ENCODE data around the gene NPC1L1. TPM values are rescaled to one million over a fixed set of nuclear protein-coding genes. Genes with fewer than 3 reads are reported as not detected.

The NPC1L1 gene
- total RNA-seq, 1 experiment from 2014 or later, result 0.04 TPM

- Histone ChIP-seq H3K4me2 (ENCODE audit: low read length) (no peak overlapping the region), H2AFZ (ENCODE audit: low read length) (no peak overlapping the region), H4K20me1 (ENCODE audit: low read length) (no peaks in the 10 kb centered on the region), H3K4me3 (ENCODE audit: low read length) (no peak overlapping the region), H3K27me3 (ENCODE audit: low read length) (no peaks in the 10 kb centered on the region), H3K4me1 (ENCODE audit: insufficient read depth, low read length) (peaks cover 10% of the 10 kb centered on the region), H3F3A (ENCODE audit: low read length, unreplicated experiment) (no peaks in the 10 kb centered on the region), H3K36me3 (ENCODE audit: low read depth, low read length) (no peaks in the 10 kb centered on the region), H3K9me2 (replicated peaks; ENCODE audit: low read length) (no peaks in the 10 kb centered on the region), H3K79me2 (ENCODE audit: low read length) (no peaks in the 10 kb centered on the region), H3K9ac (ENCODE audit: low read length) (no peak overlapping the region), H3K9me3 (ENCODE audit: low read length) (no peaks in the 10 kb centered on the region), H3K27ac (ENCODE audit: low read length) (no peak overlapping the region)
- no TSS peak for BruUV-seq (replicated peaks)
- ChIA-PET POLR2A (ENCODE audit: unreplicated experiment) (no interaction called here), CTCF (interaction anchor here (0.6 kb wide), 1 partner anchor 36 kb away, joined by 3 read pairs; no protein-coding TSS in a partner anchor)
- no peak for ATAC-seq
- TF ChIP-seq EZH2phosphoT487 (IDR thresholded peaks at IDR 0.05; ENCODE audit: borderline replicate concordance, low read length), result no peak
- TF ChIP-seq, protein P1, sequence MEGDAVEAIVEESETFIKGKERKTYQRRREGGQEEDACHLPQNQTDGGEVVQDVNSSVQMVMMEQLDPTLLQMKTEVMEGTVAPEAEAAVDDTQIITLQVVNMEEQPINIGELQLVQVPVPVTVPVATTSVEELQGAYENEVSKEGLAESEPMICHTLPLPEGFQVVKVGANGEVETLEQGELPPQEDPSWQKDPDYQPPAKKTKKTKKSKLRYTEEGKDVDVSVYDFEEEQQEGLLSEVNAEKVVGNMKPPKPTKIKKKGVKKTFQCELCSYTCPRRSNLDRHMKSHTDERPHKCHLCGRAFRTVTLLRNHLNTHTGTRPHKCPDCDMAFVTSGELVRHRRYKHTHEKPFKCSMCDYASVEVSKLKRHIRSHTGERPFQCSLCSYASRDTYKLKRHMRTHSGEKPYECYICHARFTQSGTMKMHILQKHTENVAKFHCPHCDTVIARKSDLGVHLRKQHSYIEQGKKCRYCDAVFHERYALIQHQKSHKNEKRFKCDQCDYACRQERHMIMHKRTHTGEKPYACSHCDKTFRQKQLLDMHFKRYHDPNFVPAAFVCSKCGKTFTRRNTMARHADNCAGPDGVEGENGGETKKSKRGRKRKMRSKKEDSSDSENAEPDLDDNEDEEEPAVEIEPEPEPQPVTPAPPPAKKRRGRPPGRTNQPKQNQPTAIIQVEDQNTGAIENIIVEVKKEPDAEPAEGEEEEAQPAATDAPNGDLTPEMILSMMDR (conservative IDR thresholded peaks at IDR 0.05; ENCODE audit: low read depth, low read length), result no peak
- no peak for TF ChIP-seq EZH2 (IDR thresholded peaks at IDR 0.05; ENCODE audit: low read length, unreplicated experiment)
- intact Hi-C loops (cut with micrococcal nuclease), result no loop called here
- DNase-seq, result no peak
Observed at GRCh38 chr7:44538093-44538797, 2.9 kb downstream of the NPC1L1 start.

DNA sequence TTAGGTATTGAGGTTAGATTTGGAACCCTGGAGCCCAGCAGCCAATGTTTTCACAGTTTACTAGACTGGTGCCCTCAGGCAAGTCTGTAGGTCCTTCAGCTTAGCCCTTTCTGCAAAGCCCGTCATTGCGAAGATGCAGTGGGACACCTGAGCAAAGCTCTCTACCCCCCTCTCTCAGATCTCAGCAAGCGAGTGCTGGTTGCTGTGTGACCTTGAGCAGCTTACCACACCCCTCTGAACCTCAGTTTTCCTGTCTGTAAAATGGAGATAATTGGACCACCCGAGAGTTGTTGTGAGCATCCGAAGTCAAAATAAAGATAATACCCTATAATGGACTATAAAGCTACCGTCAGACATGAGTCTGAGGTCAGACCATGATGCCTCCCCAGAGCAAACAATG is 3.7 kb downstream of the NPC1L1 start:
- Histone ChIP-seq H3K9ac (ENCODE audit: low read length) (no peak overlapping the region), H3K27ac (ENCODE audit: low read length) (no peak overlapping the region), H3K4me1 (ENCODE audit: insufficient read depth, low read length) (peaks cover 1% of the 10 kb centered on the region; the same call in 1 of the 2 replicates), H3K4me3 (ENCODE audit: low read length) (no peak overlapping the region), H4K20me1 (ENCODE audit: low read length) (no peaks in the 10 kb centered on the region), H2AFZ (ENCODE audit: low read length) (no peak overlapping the region), H3K9me2 (replicated peaks; ENCODE audit: low read length) (no peaks in the 10 kb centered on the region), H3K27me3 (ENCODE audit: low read length) (no peaks in the 10 kb centered on the region), H3K36me3 (ENCODE audit: low read depth, low read length) (no peaks in the 10 kb centered on the region), H3K9me3 (ENCODE audit: low read length) (no peaks in the 10 kb centered on the region), H3F3A (ENCODE audit: low read length, unreplicated experiment) (no peaks in the 10 kb centered on the region), H3K79me2 (ENCODE audit: low read length) (no peaks in the 10 kb centered on the region), H3K4me2 (ENCODE audit: low read length) (no peak overlapping the region)
- no TSS peak for BruUV-seq (replicated peaks)
- intact Hi-C loops (cut with micrococcal nuclease), result no loop called here
- no peak for DNase-seq
- POLR2A ChIA-PET (ENCODE audit: unreplicated experiment), result no interaction called here
- CTCF ChIA-PET, result interaction anchor here (0.6 kb wide), 1 partner anchor 22 kb away, joined by 4 read pairs; no protein-coding TSS in a partner anchor
- ATAC-seq, result no peak
- TF ChIP-seq EZH2phosphoT487 (IDR thresholded peaks at IDR 0.05; ENCODE audit: borderline replicate concordance, low read length) (no peak), EZH2 (IDR thresholded peaks at IDR 0.05; ENCODE audit: low read length, unreplicated experiment) (no peak)
- TF ChIP-seq, protein P1 (conservative IDR thresholded peaks at IDR 0.05; ENCODE audit: low read depth, low read length), result no peak

GRCh38 chr7:44536090-44536489 is 5.0 kb downstream of the NPC1L1 start:
- Histone ChIP-seq H3K9ac (ENCODE audit: low read length) (no peak overlapping the region), H4K20me1 (ENCODE audit: low read length) (no peaks in the 10 kb centered on the region), H3K27me3 (ENCODE audit: low read length) (no peaks in the 10 kb centered on the region), H3K9me2 (replicated peaks; ENCODE audit: low read length) (no peaks in the 10 kb centered on the region), H2AFZ (ENCODE audit: low read length) (no peak overlapping the region), H3K4me2 (ENCODE audit: low read length) (no peak overlapping the region), H3K4me3 (ENCODE audit: low read length) (no peak overlapping the region), H3K79me2 (ENCODE audit: low read length) (no peaks in the 10 kb centered on the region), H3K4me1 (ENCODE audit: insufficient read depth, low read length) (no peaks in the 10 kb centered on the region), H3K27ac (ENCODE audit: low read length) (no peak overlapping the region), H3K36me3 (ENCODE audit: low read depth, low read length) (no peaks in the 10 kb centered on the region), H3F3A (ENCODE audit: low read length, unreplicated experiment) (no peaks in the 10 kb centered on the region), H3K9me3 (ENCODE audit: low read length) (no peaks in the 10 kb centered on the region)
- ChIA-PET POLR2A (ENCODE audit: unreplicated experiment) (no interaction called here), CTCF (no interaction called here)
- no TSS peak for BruUV-seq (replicated peaks)
- TF ChIP-seq, protein P1 (conservative IDR thresholded peaks at IDR 0.05; ENCODE audit: low read depth, low read length), result no peak
- no peak for TF ChIP-seq EZH2 (IDR thresholded peaks at IDR 0.05; ENCODE audit: low read length, unreplicated experiment)
- TF ChIP-seq EZH2phosphoT487 (IDR thresholded peaks at IDR 0.05; ENCODE audit: borderline replicate concordance, low read length), result no peak
- intact Hi-C loops (cut with micrococcal nuclease), result no loop called here
- ATAC-seq (no peak), DNase-seq (no peak)
